Activated CD8-positive, alpha-beta memory T cell treated with anti-CD3 and anti-CD28 coated beads, Interleukin-2, amount 10 ng/mL, durations not matched to agents 7 days and 5 days (primary cell): ENCODE measurements around the gene RNH1. TPM values are rescaled to one million over a fixed set of nuclear protein-coding genes. Genes with fewer than 3 reads are reported as not detected.
A peak's percentile ranks its signal among the peaks of the same experiment; 100 is the strongest.

Experiments
- ATAC-seq: fragments of 150-1000 bp; cut with Tn5 transposase; one replicate; pipeline ENCODE4 v1.10.0; 2021; ENCODE audit warnings: moderate library complexity
- CTCF ChIA-PET: fragments of 350-600 bp; sonication (Branson Sonifier 250); formaldehyde crosslinking; loops from one replicate; lab custom pipeline; 2021; ENCODE audit warnings: antibody characterized with exemption; lab: Charles Lee
- DNase-seq: peaks from one replicate; pipeline ENCODE4 v3.0.0-alpha.2; 2020
- H3K27ac Mint-ChIP-seq: one replicate; pipeline ENCODE4 v1.8.0; 2021; ENCODE audit warnings: mild to moderate bottlenecking, mixed read lengths
- H3K27me3 Mint-ChIP-seq: one replicate; pipeline ENCODE4 v1.8.0; 2021; ENCODE audit warnings: mixed read lengths
- H3K36me3 Mint-ChIP-seq: one replicate; pipeline ENCODE4 v1.8.0; 2021; ENCODE audit warnings: mild to moderate bottlenecking, mixed read lengths
- H3K4me1 Mint-ChIP-seq: one replicate; pipeline ENCODE4 v1.8.0; 2021; ENCODE audit warnings: mixed read lengths
- H3K4me3 Mint-ChIP-seq: one replicate; pipeline ENCODE4 v1.8.0; 2021; ENCODE audit warnings: mild to moderate bottlenecking, moderate library complexity, mixed read lengths
- H3K9me3 Mint-ChIP-seq: one replicate; pipeline ENCODE4 v1.8.0; 2022; ENCODE audit warnings: low read depth, mixed read lengths
- total RNA-seq, 2 experiments: library from RNA; stranded (reverse); gene quantifications; one replicate each; pipeline ENCODE4 v1.2.3, GENCODE V29; 2021

The RNH1 gene
- total RNA-seq, 2 experiments from 2014 or later, result 98.4 to 113 TPM

- peak overlapping the region; percentile 96 for H3K27ac Mint-ChIP-seq
- H3K27me3 Mint-ChIP-seq, result no peaks in the 10 kb centered on the region
- H3K9me3 Mint-ChIP-seq, result no peaks in the 10 kb centered on the region
- peak overlapping the region; percentile 88 for H3K4me3 Mint-ChIP-seq
- H3K36me3 Mint-ChIP-seq, result peaks cover 13% of the 10 kb centered on the region
- CTCF ChIA-PET, result interaction anchor here (0.8 to 4.1 kb wide), 9 partner anchors 12 to 256 kb away, joined by 3 to 33 read pairs (median 4); partner anchors contain the start of genes PTDSS2 and SIGIRR
- peaks cover 35% of the 10 kb centered on the region for H3K4me1 Mint-ChIP-seq
- DNase-seq (peak; percentile 98), ATAC-seq (peak; percentile 80)
Observed at GRCh38 chr11:506238-506994, 626 bp downstream of the RNH1 start.

GRCh38 chr11:504994-505344 lies 2.1 kb downstream of the RNH1 start:
- Mint-ChIP-seq H3K27me3 (no peaks in the 10 kb centered on the region), H3K4me1 (peaks cover 35% of the 10 kb centered on the region), H3K27ac (peak overlapping the region; percentile 96), H3K36me3 (peaks cover 10% of the 10 kb centered on the region), H3K4me3 (peak overlapping the region; percentile 88), H3K9me3 (no peaks in the 10 kb centered on the region)
- DNase-seq (no peak), ATAC-seq (no peak)
- CTCF ChIA-PET, result interaction anchor here (0.6 to 4.1 kb wide), 4 partner anchors 14 to 221 kb away, joined by 3 to 33 read pairs (median 16); partner anchors contain the start of gene PTDSS2

- CTCF ChIA-PET, result interaction anchor here (0.7 to 4.1 kb wide), 4 partner anchors 11 to 54 kb away, joined by 3 to 33 read pairs (median 16); partner anchors contain the start of gene PTDSS2
- DNase-seq (no peak), ATAC-seq (no peak)
- Mint-ChIP-seq H3K27ac (peak overlapping the region; percentile 96), H3K9me3 (no peaks in the 10 kb centered on the region), H3K4me3 (peak overlapping the region; percentile 88), H3K27me3 (no peaks in the 10 kb centered on the region), H3K4me1 (peaks cover 35% of the 10 kb centered on the region), H3K36me3 (peaks cover 8% of the 10 kb centered on the region)
Observed at GRCh38 chr11:504053-504993, 2.7 kb downstream of the RNH1 start.

- peak overlapping the region; percentile 88 for H3K4me3 Mint-ChIP-seq
- ATAC-seq (no peak), DNase-seq (peak; percentile 81)
- peaks cover 34% of the 10 kb centered on the region for H3K4me1 Mint-ChIP-seq
- CTCF ChIA-PET, result interaction anchor here (0.7 to 4.1 kb wide), 3 partner anchors 47 to 53 kb away, joined by 3 to 33 read pairs (median 3); partner anchors contain the start of gene PTDSS2
- peaks cover 6% of the 10 kb centered on the region for H3K36me3 Mint-ChIP-seq
- peak overlapping the region; percentile 71 for H3K27ac Mint-ChIP-seq
- no peaks in the 10 kb centered on the region for H3K27me3 Mint-ChIP-seq
- H3K9me3 Mint-ChIP-seq, result no peaks in the 10 kb centered on the region
Observed at GRCh38 chr11:503179-503981, 3.7 kb downstream of the RNH1 start.

GRCh38 chr11:502288-503178 lies 4.5 kb downstream of the RNH1 start:
- ATAC-seq (no peak), DNase-seq (no peak)
- Mint-ChIP-seq H3K27ac (peak overlapping the region; percentile 71), H3K27me3 (no peaks in the 10 kb centered on the region), H3K9me3 (no peaks in the 10 kb centered on the region), H3K4me3 (no peak overlapping the region), H3K36me3 (peaks cover 14% of the 10 kb centered on the region), H3K4me1 (peaks cover 34% of the 10 kb centered on the region)
- CTCF ChIA-PET, result interaction anchor here (0.8 to 1.1 kb wide), 2 partner anchors 10 to 16 kb away, joined by 3 to 5 read pairs; no protein-coding TSS in a partner anchor

- DNase-seq (no peak), ATAC-seq (no peak)
- Mint-ChIP-seq H3K27me3 (no peaks in the 10 kb centered on the region), H3K36me3 (peaks cover 21% of the 10 kb centered on the region), H3K4me3 (no peak overlapping the region), H3K4me1 (peaks cover 41% of the 10 kb centered on the region), H3K27ac (peak overlapping the region; percentile 63), H3K9me3 (no peaks in the 10 kb centered on the region)
- CTCF ChIA-PET, result interaction anchor here (0.8 to 1.1 kb wide), 2 partner anchors 10 to 17 kb away, joined by 3 to 5 read pairs; no protein-coding TSS in a partner anchor
Observed at GRCh38 chr11:501683-502287, 5.3 kb downstream of the RNH1 start.

GRCh38 chr11:501001-501682 lies 5.9 kb downstream of the RNH1 start:
- Mint-ChIP-seq H3K27me3 (no peaks in the 10 kb centered on the region), H3K27ac (no peak overlapping the region)

GRCh38 chr11:499201-500076 lies 7.6 kb downstream of the RNH1 start:
- DNase-seq (no peak), ATAC-seq (no peak)
- Mint-ChIP-seq H3K4me3 (no peak overlapping the region), H3K27ac (no peak overlapping the region), H3K9me3 (no peaks in the 10 kb centered on the region), H3K36me3 (peaks cover 29% of the 10 kb centered on the region), H3K27me3 (no peaks in the 10 kb centered on the region), H3K4me1 (peaks cover 25% of the 10 kb centered on the region)
- CTCF ChIA-PET, result no interaction called here

More at GRCh38 chr11:501001-501682, 5.9 kb downstream of the RNH1 start:
- DNase-seq, result no peak
- CTCF ChIA-PET, result interaction anchor here (0.8 to 1.1 kb wide), 2 partner anchors 9 to 18 kb away, joined by 3 to 5 read pairs; no protein-coding TSS in a partner anchor
- Mint-ChIP-seq H3K9me3 (no peaks in the 10 kb centered on the region), H3K4me1 (peaks cover 40% of the 10 kb centered on the region), H3K36me3 (peaks cover 23% of the 10 kb centered on the region), H3K4me3 (no peak overlapping the region)
- ATAC-seq, result no peak

GRCh38 chr11:498297-499181 lies 8.5 kb downstream of the RNH1 start:
- Mint-ChIP-seq H3K27ac (no peak overlapping the region), H3K4me1 (peaks cover 21% of the 10 kb centered on the region), H3K27me3 (no peaks in the 10 kb centered on the region), H3K4me3 (no peak overlapping the region), H3K9me3 (no peaks in the 10 kb centered on the region), H3K36me3 (peaks cover 29% of the 10 kb centered on the region)
- DNase-seq, result no peak
- CTCF ChIA-PET, result interaction anchor here (0.8 kb wide), 1 partner anchor 20 kb away, joined by 3 read pairs; no protein-coding TSS in a partner anchor
- ATAC-seq, result no peak
